ENCODE measurements around the gene ACTN2.

ACTN2 gene

DNA sequence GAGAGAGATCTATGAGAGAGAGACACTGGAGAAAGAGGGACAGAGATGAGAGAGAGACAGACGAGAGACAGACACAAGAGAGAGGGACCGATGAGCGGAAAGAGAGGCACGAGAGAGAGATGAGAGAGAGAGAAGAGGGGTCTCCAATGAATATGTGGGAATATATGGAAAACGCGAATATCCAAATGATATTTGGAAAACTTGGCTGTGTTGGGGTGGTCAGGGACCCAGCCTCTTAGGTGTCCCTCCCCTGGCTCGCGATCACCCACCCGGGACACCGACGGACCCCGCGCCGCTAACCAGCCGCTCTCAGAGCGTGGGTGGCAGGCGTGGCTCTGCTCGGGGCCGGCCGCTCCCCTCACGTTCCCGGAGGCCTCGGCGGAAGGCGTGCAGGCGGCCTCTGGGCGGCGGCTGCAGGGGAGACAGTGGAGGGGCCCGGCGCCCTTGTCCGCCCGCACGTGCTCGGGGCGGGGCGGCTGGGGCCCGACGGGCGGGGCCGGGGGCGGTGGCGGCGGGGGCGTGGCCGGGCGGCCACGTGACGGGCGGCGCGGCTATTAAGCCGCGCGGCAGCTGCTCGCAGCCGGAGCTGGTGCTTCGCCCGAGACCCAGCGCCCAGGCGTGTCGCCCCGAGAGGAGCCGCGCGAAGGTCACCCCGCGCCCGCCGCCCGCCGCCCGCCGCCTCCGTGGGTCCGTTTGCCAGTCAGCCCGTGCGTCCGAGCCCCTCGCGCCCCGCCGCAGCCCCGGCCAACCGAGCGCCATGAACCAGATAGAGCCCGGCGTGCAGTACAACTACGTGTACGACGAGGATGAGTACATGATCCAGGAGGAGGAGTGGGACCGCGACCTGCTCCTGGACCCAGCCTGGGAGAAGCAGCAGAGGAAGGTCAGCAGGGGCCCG, at the start of gene ACTN2 (continued):
- TF ChIP-seq SP7 (tag by site-specific recombination; IDR thresholded peaks at IDR 0.05) = peak; percentile 68; the same call in 1 of the 2 replicates

DNA sequence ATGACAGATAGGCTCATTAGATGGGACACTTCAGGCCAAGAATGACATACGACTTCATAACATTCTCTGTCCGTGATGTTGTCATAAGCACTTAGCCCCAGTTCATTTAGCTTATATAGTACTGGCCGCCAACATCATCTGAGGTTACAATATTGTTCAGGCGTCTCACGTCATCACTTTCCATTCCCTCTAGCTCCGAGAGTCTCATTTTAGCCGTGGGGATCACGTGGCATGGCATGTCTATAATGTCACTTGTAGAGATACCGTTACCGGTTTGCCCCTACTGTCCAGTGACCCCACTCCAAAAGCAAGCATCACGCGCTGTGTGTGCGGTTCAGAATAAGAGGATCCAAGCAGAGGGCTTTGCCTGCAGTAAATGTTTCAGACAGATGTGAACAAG, 47.4 kb upstream of the ACTN2 start:
- H3K9me3 ChIP-seq (ENCODE audit: control insufficient read depth, insufficient read depth, low read depth, low read length) = no peaks in the 10 kb centered on the region
- H3K4me1 ChIP-seq (ENCODE audit: control insufficient read depth, insufficient read depth, low read length) = no peaks in the 10 kb centered on the region
- no peak overlapping the region for H3K27ac ChIP-seq (ENCODE audit: extremely low read depth, low read depth, low read length)
- TF ChIP-seq RBAK (tag by site-specific recombination; IDR thresholded peaks at IDR 0.05) = no peak
- TF ChIP-seq ZNF544 (tag by site-specific recombination; IDR thresholded peaks at IDR 0.05) = no peak
- TF ChIP-seq ZNF391 (tag by site-specific recombination; IDR thresholded peaks at IDR 0.05; ENCODE audit: borderline replicate concordance, low read depth) = no peak
- TF ChIP-seq OVOL3 (tag by site-specific recombination; IDR thresholded peaks at IDR 0.05) = no peak
- no peak for TF ChIP-seq ZNF785 (tag by site-specific recombination; IDR thresholded peaks at IDR 0.05)
- TF ChIP-seq ZNF555 (tag by site-specific recombination; conservative IDR thresholded peaks at IDR 0.05) = no peak
- no peak for TF ChIP-seq OSR2 (tag by site-specific recombination; IDR thresholded peaks at IDR 0.05)
- TF ChIP-seq ZIC2 (tag by site-specific recombination; IDR thresholded peaks at IDR 0.05) = no peak
- no peak for TF ChIP-seq ZBTB21 (tag by site-specific recombination; IDR thresholded peaks at IDR 0.05)
- no peak for TF ChIP-seq ZNF184 (tag by site-specific recombination; IDR thresholded peaks at IDR 0.05)
- no peak for TF ChIP-seq ZNF677 (tag by site-specific recombination; IDR thresholded peaks at IDR 0.05)
- no peak for TF ChIP-seq ZNF423 (tag by site-specific recombination; IDR thresholded peaks at IDR 0.05)
- TF ChIP-seq ZNF48 (tag by site-specific recombination; IDR thresholded peaks at IDR 0.05) = no peak
- no peak for TF ChIP-seq ZNF571 (tag by site-specific recombination; IDR thresholded peaks at IDR 0.05)
- no peak for TF ChIP-seq KLF16 (tag by site-specific recombination; IDR thresholded peaks at IDR 0.05)
- TF ChIP-seq ZNF530 (tag by site-specific recombination; IDR thresholded peaks at IDR 0.05; ENCODE audit: low read depth) = no peak
- no peak for TF ChIP-seq ZNF621 (tag by site-specific recombination; IDR thresholded peaks at IDR 0.05)
- TF ChIP-seq ZNF654 (tag by site-specific recombination; IDR thresholded peaks at IDR 0.05; ENCODE audit: low read depth) = no peak
- no peak for TF ChIP-seq ZNF335 (tag by site-specific recombination; conservative IDR thresholded peaks at IDR 0.05)
- no peak overlapping the region for H3K4me3 ChIP-seq (ENCODE audit: low read depth, low read length)
- ChIA-PET POLR2A (no interaction called here), CTCF (interaction anchor here (0.6 kb wide), 1 partner anchor 1171 kb away, joined by 3 read pairs; no protein-coding TSS in a partner anchor)
- H3K36me3 ChIP-seq (ENCODE audit: control insufficient read depth in 2 of 2, insufficient read depth in 1 of 2, low read length in 2 of 2) = no peaks in the 10 kb centered on the region

GRCh38 chr1:236639686-236640085, 46.6 kb upstream of the ACTN2 start:
- Histone ChIP-seq H3K27ac (ENCODE audit: extremely low read depth, low read depth, low read length) (no peak overlapping the region), H3K36me3 (ENCODE audit: control insufficient read depth in 2 of 2, insufficient read depth in 1 of 2, low read length in 2 of 2) (no peaks in the 10 kb centered on the region), H3K4me1 (ENCODE audit: control insufficient read depth, insufficient read depth, low read length) (no peaks in the 10 kb centered on the region), H3K9me3 (ENCODE audit: control insufficient read depth, insufficient read depth, low read depth, low read length) (no peaks in the 10 kb centered on the region), H3K4me3 (ENCODE audit: low read depth, low read length) (no peak overlapping the region)
- POLR2A ChIA-PET = interaction anchor here (2.3 kb wide), 1 partner anchor 35 kb away, joined by 7 read pairs; the partner anchor contains the start of gene HEATR1
- CTCF ChIA-PET = interaction anchor here (0.5 to 0.7 kb wide), 2 partner anchors 16 to 746 kb away, joined by 3 read pairs; no protein-coding TSS in a partner anchor
- TF ChIP-seq ZNF341 (tag by site-specific recombination; IDR thresholded peaks at IDR 0.05; ENCODE audit: low read depth) (no peak), ZNF544 (tag by site-specific recombination; IDR thresholded peaks at IDR 0.05) (no peak), ZNF48 (tag by site-specific recombination; IDR thresholded peaks at IDR 0.05) (no peak), ZNF747 (tag by site-specific recombination; IDR thresholded peaks at IDR 0.05) (no peak), ZNF623 (tag by site-specific recombination; IDR thresholded peaks at IDR 0.05) (no peak), HOXD13 (CRISPR knock-in tag; IDR thresholded peaks at IDR 0.05; ENCODE audit: borderline replicate concordance) (no peak), ZNF114 (tag by site-specific recombination; IDR thresholded peaks at IDR 0.05) (no peak), ZNF121 (tag by site-specific recombination; IDR thresholded peaks at IDR 0.05) (no peak), ZNF354C (tag by site-specific recombination; IDR thresholded peaks at IDR 0.05; ENCODE audit: borderline replicate concordance, low read depth) (no peak), ZNF670 (tag by site-specific recombination; IDR thresholded peaks at IDR 0.05; ENCODE audit: low read depth) (no peak), KLF16 (tag by site-specific recombination; IDR thresholded peaks at IDR 0.05) (no peak), ZNF292 (tag by site-specific recombination; IDR thresholded peaks at IDR 0.05; ENCODE audit: borderline replicate concordance, low read depth) (no peak), HOXC10 (CRISPR knock-in tag; IDR thresholded peaks at IDR 0.05) (no peak), ZNF112 (tag by site-specific recombination; IDR thresholded peaks at IDR 0.05) (no peak), ZNF624 (tag by site-specific recombination; IDR thresholded peaks at IDR 0.05) (no peak)
- TF ChIP-seq, protein P1, sequence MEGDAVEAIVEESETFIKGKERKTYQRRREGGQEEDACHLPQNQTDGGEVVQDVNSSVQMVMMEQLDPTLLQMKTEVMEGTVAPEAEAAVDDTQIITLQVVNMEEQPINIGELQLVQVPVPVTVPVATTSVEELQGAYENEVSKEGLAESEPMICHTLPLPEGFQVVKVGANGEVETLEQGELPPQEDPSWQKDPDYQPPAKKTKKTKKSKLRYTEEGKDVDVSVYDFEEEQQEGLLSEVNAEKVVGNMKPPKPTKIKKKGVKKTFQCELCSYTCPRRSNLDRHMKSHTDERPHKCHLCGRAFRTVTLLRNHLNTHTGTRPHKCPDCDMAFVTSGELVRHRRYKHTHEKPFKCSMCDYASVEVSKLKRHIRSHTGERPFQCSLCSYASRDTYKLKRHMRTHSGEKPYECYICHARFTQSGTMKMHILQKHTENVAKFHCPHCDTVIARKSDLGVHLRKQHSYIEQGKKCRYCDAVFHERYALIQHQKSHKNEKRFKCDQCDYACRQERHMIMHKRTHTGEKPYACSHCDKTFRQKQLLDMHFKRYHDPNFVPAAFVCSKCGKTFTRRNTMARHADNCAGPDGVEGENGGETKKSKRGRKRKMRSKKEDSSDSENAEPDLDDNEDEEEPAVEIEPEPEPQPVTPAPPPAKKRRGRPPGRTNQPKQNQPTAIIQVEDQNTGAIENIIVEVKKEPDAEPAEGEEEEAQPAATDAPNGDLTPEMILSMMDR (tag by site-specific recombination; IDR thresholded peaks at IDR 0.05) = no peak
- TF ChIP-seq, protein P2, sequence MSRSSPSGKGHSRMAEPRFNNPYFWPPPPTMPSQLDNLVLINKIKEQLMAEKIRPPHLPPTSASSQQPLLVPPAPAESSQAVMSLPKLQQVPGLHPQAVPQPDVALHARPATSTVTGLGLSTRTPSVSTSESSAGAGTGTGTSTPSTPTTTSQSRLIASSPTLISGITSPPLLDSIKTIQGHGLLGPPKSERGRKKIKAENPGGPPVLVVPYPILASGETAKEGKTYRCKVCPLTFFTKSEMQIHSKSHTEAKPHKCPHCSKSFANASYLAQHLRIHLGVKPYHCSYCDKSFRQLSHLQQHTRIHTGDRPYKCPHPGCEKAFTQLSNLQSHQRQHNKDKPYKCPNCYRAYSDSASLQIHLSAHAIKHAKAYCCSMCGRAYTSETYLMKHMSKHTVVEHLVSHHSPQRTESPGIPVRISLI (tag by site-specific recombination; IDR thresholded peaks at IDR 0.05) = no peak
